ENCODE measurements around the gene LDB3.

- no peak for TF ChIP-seq EZH2 (IDR thresholded peaks at IDR 0.05; ENCODE audit: low read length, unreplicated experiment)
- no peak for TF ChIP-seq EZH2phosphoT487 (IDR thresholded peaks at IDR 0.05; ENCODE audit: borderline replicate concordance, low read length)
These were observed 107.5 kb downstream of the LDB3 start for GRCh38 chr10:86775870-86776180.
